IMR-90 (cell line): ENCODE measurements around the gene GYG2. TPM values are rescaled to one million over a fixed set of nuclear protein-coding genes. Genes with fewer than 3 reads are reported as not detected.

Experiments
- ATAC-seq: fragments of 200-7000 bp; cut with Tn5 transposase; 2 replicates; pipeline ENCODE4 v1.9.1; 2020; ENCODE audit warnings: low read depth, mild to moderate bottlenecking, moderate library complexity
- BruUV-seq: library from RNA; stranded (reverse); fragments of 400-500 nt; replicated peaks from 2 replicates; lab custom pipeline; 2021; lab: Mats Ljungman, UMichigan
- CTCF ChIA-PET: fragments of 300-600 bp; formaldehyde crosslinking; extraction: SDS; loops from one replicate; lab custom pipeline; 2021; ENCODE audit warnings: antibody characterized with exemption; lab: Yijun Ruan, JAX
- POLR2A ChIA-PET: fragments of 300-600 bp; sonication (Branson Sonifier 250); formaldehyde crosslinking; loops from one replicate; lab custom pipeline; 2022; ENCODE audit warnings: antibody characterized with exemption; ENCODE audit not compliant: unreplicated experiment; lab: Charles Lee
- DNase-seq: peaks from one replicate; pipeline ENCODE4 v3.0.0; 2013
- H2AFZ ChIP-seq: replicated peaks from 2 replicates; pipeline ENCODE3; 2013; ENCODE audit warnings: low read length, mild to moderate bottlenecking; ENCODE audit not compliant: poor library complexity
- H2AK5ac ChIP-seq: 2 replicates; pipeline ENCODE4 v1.6.1; 2013; ENCODE audit warnings: low read depth, low read length, inconsistent platforms
- H2AK9ac ChIP-seq: replicated peaks from 2 replicates; pipeline ENCODE3; 2013; ENCODE audit warnings: mild to moderate bottlenecking, low read depth, low read length, moderate library complexity; ENCODE audit not compliant: poor library complexity
- H2BK120ac ChIP-seq: 2 replicates; pipeline ENCODE4 v1.6.1; 2013; ENCODE audit warnings: low read depth, low read length, inconsistent platforms
- H2BK15ac ChIP-seq: 3 replicates; pipeline ENCODE4 v1.6.1; 2013; ENCODE audit warnings: low read depth, low read length, inconsistent platforms
- H2BK20ac ChIP-seq: 2 replicates; pipeline ENCODE4 v1.6.1; 2013; ENCODE audit warnings: low read depth, mild to moderate bottlenecking, inconsistent platforms, low read length, moderate library complexity
- H2BK5ac ChIP-seq: 2 replicates; pipeline ENCODE4 v1.6.1; 2013; ENCODE audit warnings: mild to moderate bottlenecking, low read depth, low read length, inconsistent platforms; ENCODE audit not compliant: poor library complexity, severe bottlenecking
- H3K14ac ChIP-seq: replicated peaks from 2 replicates; pipeline ENCODE4 v1.6.1; 2013; ENCODE audit warnings: low read depth, low read length, inconsistent platforms
- H3K18ac ChIP-seq: 2 replicates; pipeline ENCODE4 v1.6.1; 2013; ENCODE audit warnings: low read depth, low read length, control low read depth
- H3K23ac ChIP-seq: 2 replicates; pipeline ENCODE4 v1.6.1; 2013; ENCODE audit warnings: low read depth, low read length, inconsistent platforms
- H3K27ac ChIP-seq: 2 replicates; pipeline ENCODE4 v1.5.1; 2013; ENCODE audit warnings: mild to moderate bottlenecking, control low read depth, low read length; ENCODE audit not compliant: insufficient read depth
- H3K27me3 ChIP-seq: 2 replicates; pipeline ENCODE4 v1.6.1; 2013; ENCODE audit warnings: low read length; ENCODE audit not compliant: control insufficient read depth, insufficient read depth
- H3K36me3 ChIP-seq: 2 replicates; pipeline ENCODE4 v1.6.1; 2013; ENCODE audit warnings: low read length, mixed read lengths; ENCODE audit not compliant: control insufficient read depth, insufficient read depth
- H3K4ac ChIP-seq: 2 replicates; pipeline ENCODE4 v1.6.1; 2013; ENCODE audit warnings: low read depth, low read length, inconsistent platforms
- H3K4me1 ChIP-seq: 2 replicates; pipeline ENCODE4 v1.6.1; 2013; ENCODE audit warnings: low read length, mixed read lengths; ENCODE audit not compliant: control insufficient read depth, insufficient read depth
- H3K4me2 ChIP-seq: 2 replicates; pipeline ENCODE4 v1.6.1; 2013; ENCODE audit warnings: low read depth, mild to moderate bottlenecking, control low read depth, low read length, moderate library complexity
- H3K4me3 ChIP-seq: 2 replicates; pipeline ENCODE4 v1.5.1; 2013; ENCODE audit warnings: low read depth, mild to moderate bottlenecking, control low read depth, low read length, moderate library complexity; ENCODE audit not compliant: insufficient read depth
- H3K56ac ChIP-seq: 2 replicates; pipeline ENCODE4 v1.6.1; 2013; ENCODE audit warnings: low read length, inconsistent platforms; ENCODE audit not compliant: insufficient read depth; ENCODE audit errors: extremely low read depth
- H3K79me1 ChIP-seq, 2 experiments: 2 replicates each; pipeline ENCODE4 v1.6.1; 2013; ENCODE audit warnings: low read length in 2 of 2, inconsistent platforms in 1 of 2, low read depth in 1 of 2
- H3K9ac ChIP-seq: 2 replicates; pipeline ENCODE4 v1.6.1; 2013; ENCODE audit warnings: low read depth, low read length, control low read depth
- H3K9me1 ChIP-seq: 2 replicates; pipeline ENCODE4 v1.6.1; 2013; ENCODE audit warnings: low read length, inconsistent platforms; ENCODE audit not compliant: insufficient read depth
- H3K9me3 ChIP-seq: 2 replicates; pipeline ENCODE4 v1.6.1; 2013; ENCODE audit warnings: low read length; ENCODE audit not compliant: control insufficient read depth, insufficient read depth
- H4K20me1 ChIP-seq: 2 replicates; pipeline ENCODE4 v1.6.1; 2013; ENCODE audit warnings: low read length, inconsistent platforms; ENCODE audit not compliant: insufficient read depth
- H4K5ac ChIP-seq: 2 replicates; pipeline ENCODE4 v1.6.1; 2013; ENCODE audit warnings: mild to moderate bottlenecking, low read depth, low read length, control low read depth
- H4K8ac ChIP-seq, 2 experiments: 2 replicates each; pipeline ENCODE4 v1.6.1; 2013; ENCODE audit warnings: low read depth in 2 of 2, low read length in 2 of 2, control low read depth in 1 of 2, inconsistent platforms in 1 of 2
- H4K91ac ChIP-seq: 2 replicates; pipeline ENCODE4 v1.6.1; 2013; ENCODE audit warnings: low read depth, low read length, inconsistent platforms; ENCODE audit not compliant: insufficient read depth
- BHLHE40 ChIP-seq: fragments of 150-350 bp; IDR thresholded peaks from 2 replicates; pipeline ENCODE4 v1.6.1; 2016; ENCODE audit warnings: mild to moderate bottlenecking, low read depth, low read length
- CHD1 ChIP-seq: IDR thresholded peaks from 2 replicates; pipeline ENCODE4 v1.6.1; 2012; ENCODE audit warnings: low read depth, low read length, improper control_type of control experiment
- MXI1 ChIP-seq: IDR thresholded peaks from 2 replicates; pipeline ENCODE4 v1.6.1; 2012; ENCODE audit warnings: low read depth, mild to moderate bottlenecking, low read length, moderate library complexity, borderline replicate concordance
- NFE2L2 ChIP-seq: fragments of 150-350 bp; IDR thresholded peaks from 2 replicates; pipeline ENCODE4 v1.6.1; 2016; ENCODE audit warnings: low read depth, mild to moderate bottlenecking, low read length
- POLR2A ChIP-seq: IDR thresholded peaks from 2 replicates; pipeline ENCODE4 v1.6.1; 2012; ENCODE audit warnings: mild to moderate bottlenecking, low read depth, low read length
- RCOR1 ChIP-seq: IDR thresholded peaks from 2 replicates; pipeline ENCODE4 v1.6.1; 2012; ENCODE audit warnings: mild to moderate bottlenecking, low read length, improper control_type of control experiment; ENCODE audit not compliant: insufficient replicate concordance
- SMC3 ChIP-seq: fragments of 150-350 bp; IDR thresholded peaks from 2 replicates; pipeline ENCODE4 v1.6.1; 2016; ENCODE audit warnings: low read depth, mild to moderate bottlenecking, antibody characterized with exemption, low read length, moderate library complexity
- WGBS, 2 experiments: methylation state at CpG; one replicate each; pipeline versions ENCODE4 v1.1.5 to v1.1.7; 2013; ENCODE audit warnings: missing lambda C conversion rate in 2 of 2; ENCODE audit not compliant: insufficient read length in 1 of 2; ENCODE audit errors: extremely low coverage in 2 of 2; 5-methylcytosine and 5-hydroxymethylcytosine counted together
- dilution Hi-C: fragments of 300-500 bp; cut with HindIII; formaldehyde crosslinking; loops from one replicate; pipeline ENCODE4 v1.14.3; 2018; ENCODE audit warnings: low sequenced_read_pairs; ENCODE audit not compliant: unreplicated experiment
- in situ Hi-C: fragments of 300-500 bp; cut with MboI; formaldehyde crosslinking; loops from 3 replicates; pipeline ENCODE4 v1.14.3; 2019; ENCODE audit warnings: low sequenced_read_pairs, inconsistent platforms, mixed read lengths
- intact Hi-C: fragments of 100-400 bp; cut with micrococcal nuclease; formaldehyde crosslinking; loops from 2 replicates; pipeline ENCODE4 v1.10.0; 2022
- polyA plus RNA-seq, 3 experiments: library from polyadenylated mRNA; depleted of rRNA; stranded (reverse); fragments of >200 nt; gene quantifications; 2 replicates each; pipeline ENCODE4 v1.2.3, GENCODE V29; 2012; ENCODE audit warnings: low replicate concordance in 1 of 3
- total RNA-seq: library from RNA; depleted of rRNA; stranded (reverse); fragments of >200 nt; gene quantifications from 2 replicates; pipeline ENCODE4 v1.2.3, GENCODE V29; 2012
- TF ChIP-seq, protein P1 (sequence below): fragments of 150-350 bp; IDR thresholded peaks from 2 replicates; pipeline ENCODE4 v1.6.1; 2017; ENCODE audit warnings: mild to moderate bottlenecking, antibody characterized with exemption, low read length, low read depth
- TF ChIP-seq, protein P2 (sequence below): fragments of 150-350 bp; IDR thresholded peaks from 2 replicates; pipeline ENCODE4 v1.6.1; 2016; ENCODE audit warnings: low read depth, mild to moderate bottlenecking, low read length, moderate library complexity, borderline replicate concordance

The GYG2 gene
- total and polyA plus RNA-seq, 2 of the 4 experiments (the other 2 are of a cell fraction): 9.6 to 13.1 TPM

- Histone ChIP-seq H3K18ac (no peak overlapping the region), H2BK20ac (no peak overlapping the region), H2BK5ac (no peak overlapping the region), H3K36me3 (peaks cover 4% of the 10 kb centered on the region; the same call in 1 of the 2 replicates), H3K23ac (no peak overlapping the region), H2BK15ac (no peak overlapping the region), H4K20me1 (no peaks in the 10 kb centered on the region), H3K9me3 (peaks cover 16% of the 10 kb centered on the region), H3K4ac (no peak overlapping the region), H3K4me3 (no peak overlapping the region), H3K4me1 (no peaks in the 10 kb centered on the region; the same call in 1 of the 2 replicates), H3K14ac (no peak overlapping the region), H4K91ac (no peak overlapping the region), H2AFZ (no peak overlapping the region), H3K9me1 (no peaks in the 10 kb centered on the region), H4K5ac (no peak overlapping the region), H3K9ac (no peak overlapping the region), H4K8ac (no peak overlapping the region), H3K4me2 (no peak overlapping the region), H3K56ac (no peak overlapping the region), H2BK120ac (no peak overlapping the region), H3K27ac (no peak overlapping the region), H3K27me3 (no peaks in the 10 kb centered on the region), H3K79me1 (no peaks in the 10 kb centered on the region), H2AK9ac (no peak overlapping the region), H2AK5ac (no peak overlapping the region)
- intact Hi-C loops (no loop called here), dilution Hi-C loops (no loop called here), in situ Hi-C loops (no loop called here)
- no CpG with 5 or more reads among the region's 2 CpGs for WGBS, 2 experiments
- POLR2A ChIA-PET: no interaction called here
- BruUV-seq: no TSS peak
- CTCF ChIA-PET: no interaction called here
- no peak for DNase-seq
- TF ChIP-seq RCOR1 (no peak), NFE2L2 (no peak), POLR2A (no peak), SMC3 (no peak), CHD1 (no peak), BHLHE40 (no peak), MXI1 (no peak)
- TF ChIP-seq, protein P1, sequence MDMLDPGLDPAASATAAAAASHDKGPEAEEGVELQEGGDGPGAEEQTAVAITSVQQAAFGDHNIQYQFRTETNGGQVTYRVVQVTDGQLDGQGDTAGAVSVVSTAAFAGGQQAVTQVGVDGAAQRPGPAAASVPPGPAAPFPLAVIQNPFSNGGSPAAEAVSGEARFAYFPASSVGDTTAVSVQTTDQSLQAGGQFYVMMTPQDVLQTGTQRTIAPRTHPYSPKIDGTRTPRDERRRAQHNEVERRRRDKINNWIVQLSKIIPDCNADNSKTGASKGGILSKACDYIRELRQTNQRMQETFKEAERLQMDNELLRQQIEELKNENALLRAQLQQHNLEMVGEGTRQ: no peak
- TF ChIP-seq, protein P2, sequence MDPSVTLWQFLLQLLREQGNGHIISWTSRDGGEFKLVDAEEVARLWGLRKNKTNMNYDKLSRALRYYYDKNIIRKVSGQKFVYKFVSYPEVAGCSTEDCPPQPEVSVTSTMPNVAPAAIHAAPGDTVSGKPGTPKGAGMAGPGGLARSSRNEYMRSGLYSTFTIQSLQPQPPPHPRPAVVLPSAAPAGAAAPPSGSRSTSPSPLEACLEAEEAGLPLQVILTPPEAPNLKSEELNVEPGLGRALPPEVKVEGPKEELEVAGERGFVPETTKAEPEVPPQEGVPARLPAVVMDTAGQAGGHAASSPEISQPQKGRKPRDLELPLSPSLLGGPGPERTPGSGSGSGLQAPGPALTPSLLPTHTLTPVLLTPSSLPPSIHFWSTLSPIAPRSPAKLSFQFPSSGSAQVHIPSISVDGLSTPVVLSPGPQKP: no peak
- ATAC-seq: no peak
These were observed 74.6 kb downstream of the GYG2 start for GRCh38 chrX:2903366-2903765.
